GM10248 (cell line): ENCODE results near the gene TGM2.

Source experiments
- CTCF ChIA-PET: fragments of 300-600 bp; sonication (Branson Sonifier 250); formaldehyde crosslinking; extraction: SDS; loops from one replicate; lab custom pipeline; 2021; ENCODE audit warnings: antibody characterized with exemption; lab: Yijun Ruan, JAX
- POLR2A ChIA-PET: fragments of 350-650 bp; sonication (Branson Sonifier 250); formaldehyde crosslinking; extraction: SDS; loops from one replicate; lab custom pipeline; 2020; ENCODE audit warnings: antibody characterized with exemption; lab: Yijun Ruan, JAX
- DNase-seq: peaks from one replicate; pipeline ENCODE4 v3.0.0; 2012; ENCODE audit errors: extremely low spot score
- TF ChIP-seq, protein P1 (sequence below): IDR thresholded peaks from 2 replicates; pipeline ENCODE4 v1.5.1; 2012; ENCODE audit warnings: mild to moderate bottlenecking, low read depth; ENCODE audit errors: extremely low read depth, missing control alignments, control extremely low read depth

TGM2 gene

DNA sequence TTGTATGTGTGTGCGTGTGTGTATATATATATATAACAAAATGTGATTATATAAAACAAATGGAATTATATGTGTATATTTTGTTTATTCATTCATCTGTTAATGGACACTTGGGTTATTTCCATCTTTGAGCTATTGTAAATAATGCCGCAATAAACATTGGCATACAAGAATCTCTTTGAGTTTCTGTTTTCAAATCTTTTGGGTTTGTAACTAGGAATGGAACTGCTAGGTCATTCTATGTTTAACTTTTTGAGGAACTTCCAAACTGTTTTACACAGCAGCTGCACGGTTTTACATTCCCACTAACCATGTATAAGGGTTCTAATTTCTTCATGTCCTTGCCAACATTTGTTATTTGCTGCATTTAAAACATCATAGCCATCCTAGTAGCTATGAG, 39.9 kb upstream of the TGM2 start:
- TF ChIP-seq, protein P1, sequence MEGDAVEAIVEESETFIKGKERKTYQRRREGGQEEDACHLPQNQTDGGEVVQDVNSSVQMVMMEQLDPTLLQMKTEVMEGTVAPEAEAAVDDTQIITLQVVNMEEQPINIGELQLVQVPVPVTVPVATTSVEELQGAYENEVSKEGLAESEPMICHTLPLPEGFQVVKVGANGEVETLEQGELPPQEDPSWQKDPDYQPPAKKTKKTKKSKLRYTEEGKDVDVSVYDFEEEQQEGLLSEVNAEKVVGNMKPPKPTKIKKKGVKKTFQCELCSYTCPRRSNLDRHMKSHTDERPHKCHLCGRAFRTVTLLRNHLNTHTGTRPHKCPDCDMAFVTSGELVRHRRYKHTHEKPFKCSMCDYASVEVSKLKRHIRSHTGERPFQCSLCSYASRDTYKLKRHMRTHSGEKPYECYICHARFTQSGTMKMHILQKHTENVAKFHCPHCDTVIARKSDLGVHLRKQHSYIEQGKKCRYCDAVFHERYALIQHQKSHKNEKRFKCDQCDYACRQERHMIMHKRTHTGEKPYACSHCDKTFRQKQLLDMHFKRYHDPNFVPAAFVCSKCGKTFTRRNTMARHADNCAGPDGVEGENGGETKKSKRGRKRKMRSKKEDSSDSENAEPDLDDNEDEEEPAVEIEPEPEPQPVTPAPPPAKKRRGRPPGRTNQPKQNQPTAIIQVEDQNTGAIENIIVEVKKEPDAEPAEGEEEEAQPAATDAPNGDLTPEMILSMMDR = no peak
- CTCF ChIA-PET = interaction anchor here (0.7 to 1.0 kb wide), 3 partner anchors 8 to 148 kb away, joined by 3 to 4 read pairs (median 3); no protein-coding TSS in a partner anchor
- POLR2A ChIA-PET = no interaction called here

DNA sequence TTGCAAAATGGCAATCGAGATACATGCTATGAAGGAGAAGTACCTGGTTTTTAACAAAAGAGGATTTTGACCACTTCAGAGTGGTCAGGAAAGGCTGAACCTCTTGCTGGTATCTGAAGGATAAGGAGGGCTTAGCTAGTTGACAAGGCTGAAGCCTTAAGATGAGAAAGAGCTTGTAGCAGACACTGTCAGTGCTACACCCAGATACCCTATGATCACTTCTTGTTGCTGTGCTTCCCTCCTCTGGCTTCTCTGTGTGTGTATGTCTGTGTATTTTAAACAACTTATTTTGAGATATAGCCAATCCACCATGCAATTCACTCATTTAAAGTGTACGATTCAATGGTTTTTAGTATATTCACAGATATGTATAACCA, 38.9 kb upstream of the TGM2 start:
- TF ChIP-seq, protein P1 = no peak
- ChIA-PET POLR2A (no interaction called here), CTCF (no interaction called here)
- no peak for DNase-seq

More for the DNA sequence above, 39.9 kb upstream of the TGM2 start:
- no peak for DNase-seq

DNA sequence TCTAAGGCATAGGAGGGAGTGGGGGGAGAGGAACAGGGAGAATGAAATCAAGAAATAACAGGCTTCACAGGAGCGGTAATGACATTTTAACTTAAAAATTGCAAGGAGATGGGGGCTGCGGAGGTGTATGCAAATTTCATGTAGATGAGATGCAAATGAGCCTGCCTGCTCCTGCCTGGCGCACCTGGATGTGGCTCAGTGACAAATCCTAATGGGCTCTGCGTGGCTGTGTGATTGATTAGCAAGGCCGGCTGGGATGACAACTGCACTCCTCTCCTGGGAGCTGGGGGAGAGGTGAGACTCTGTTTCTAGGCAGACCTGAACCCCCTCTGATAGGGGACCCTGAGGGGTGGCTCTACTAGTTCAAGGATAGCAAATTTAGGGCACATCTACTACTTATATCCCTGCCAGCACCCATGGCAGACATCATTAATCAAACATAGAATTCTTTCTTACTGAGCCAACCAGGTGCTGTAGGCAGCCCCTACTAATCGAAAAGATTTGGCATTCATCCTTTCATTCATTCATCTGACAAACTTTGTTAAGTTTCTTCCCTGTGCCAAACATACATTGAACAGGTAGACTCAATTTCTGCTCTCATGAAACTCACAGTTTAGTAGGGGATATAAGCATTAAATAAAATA, 38.4 kb upstream of the TGM2 start:
- no peak for DNase-seq
- ChIA-PET CTCF (interaction anchor here (10.3 kb wide), 1 partner anchor 18 kb away, joined by 70 read pairs; no protein-coding TSS in a partner anchor), POLR2A (no interaction called here)
- TF ChIP-seq, protein P1 = no peak

DNA sequence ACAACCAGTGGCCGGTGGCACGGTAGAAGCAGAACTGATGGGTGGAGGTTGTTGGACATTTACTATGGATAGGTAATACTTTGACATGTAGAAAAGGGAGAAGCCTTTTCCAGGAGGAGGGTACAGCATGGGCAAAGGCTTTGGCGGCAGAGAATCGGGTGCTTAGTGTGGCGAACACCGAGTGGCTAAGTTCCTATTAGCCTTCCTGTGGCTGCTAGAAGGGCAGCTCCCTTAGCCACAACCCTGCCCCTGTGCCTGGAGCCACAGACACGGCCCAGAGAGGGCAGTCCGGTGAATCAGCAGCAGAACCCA, 37.9 kb upstream of the TGM2 start:
- ChIA-PET CTCF (interaction anchor here (10.3 kb wide), 1 partner anchor 18 kb away, joined by 70 read pairs; no protein-coding TSS in a partner anchor), POLR2A (no interaction called here)
- TF ChIP-seq, protein P1 = no peak
- DNase-seq = no peak

DNA sequence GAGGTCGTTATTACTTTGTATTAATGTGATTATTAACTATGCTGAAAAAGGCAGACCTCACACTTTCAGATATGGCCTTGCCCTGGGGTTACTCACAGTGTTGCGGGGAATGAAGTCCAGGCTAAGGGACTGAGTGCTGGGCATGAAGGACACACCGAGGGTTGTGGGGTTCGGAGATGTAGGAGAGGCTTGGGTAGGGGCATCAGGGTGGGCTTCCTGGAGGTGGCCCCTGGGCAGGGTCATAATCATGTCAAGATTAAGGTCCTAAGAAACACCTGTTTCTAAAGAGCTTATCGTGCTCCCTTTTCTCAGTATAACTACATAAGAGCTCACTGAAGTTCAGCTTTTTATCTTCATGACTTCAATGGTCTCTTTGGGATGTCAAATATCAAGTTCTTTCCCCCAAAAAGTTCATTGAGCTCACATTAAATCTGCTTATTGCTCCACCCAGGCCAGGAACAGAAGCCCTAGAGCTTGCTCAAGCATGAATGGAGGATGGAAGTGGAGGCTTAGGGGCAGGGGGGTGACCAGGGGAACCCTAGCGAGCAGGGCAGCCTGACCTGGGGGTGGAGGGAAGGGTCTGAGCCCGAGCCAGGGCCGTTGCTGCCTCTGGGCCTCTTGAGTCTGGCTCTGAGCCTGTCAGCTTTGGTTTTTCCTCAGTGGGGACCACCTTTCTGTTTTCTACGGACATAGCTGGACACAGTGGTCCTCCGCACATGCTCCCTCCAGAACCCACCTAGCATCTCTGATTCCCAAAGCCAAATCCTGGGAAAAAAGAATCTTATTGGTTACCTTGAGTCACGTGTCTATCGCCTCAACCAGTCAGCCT, 37.3 kb upstream of the TGM2 start:
- TF ChIP-seq, protein P1 = no peak
- ChIA-PET CTCF (interaction anchor here (1.4 to 10.3 kb wide), 2 partner anchors 19 to 21 kb away, joined by 3 to 70 read pairs; no protein-coding TSS in a partner anchor), POLR2A (no interaction called here)
- DNase-seq = no peak

DNA sequence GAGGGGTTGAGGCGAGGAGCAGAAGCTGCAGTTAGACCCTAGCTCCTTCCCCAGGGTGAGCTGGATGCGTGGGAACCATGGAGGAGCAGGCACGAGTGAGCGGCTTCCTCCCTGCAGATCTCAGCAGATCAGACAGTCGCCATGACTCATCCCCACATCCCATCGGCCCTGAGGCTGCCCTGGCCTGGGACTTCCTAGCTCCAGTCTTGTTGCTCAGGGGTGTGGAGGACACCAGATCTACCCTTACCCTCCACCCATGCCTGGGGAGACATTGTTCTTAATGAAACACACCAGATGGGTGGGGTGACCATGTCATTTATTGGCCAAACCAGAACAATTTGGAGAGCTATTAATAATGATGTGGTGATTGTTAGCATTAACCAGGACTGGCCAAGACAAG, 36.3 kb upstream of the TGM2 start:
- POLR2A ChIA-PET = interaction anchor here (0.5 kb wide), 1 partner anchor 26 kb away, joined by 4 read pairs; no protein-coding TSS in a partner anchor
- TF ChIP-seq, protein P1 = no peak
- no peak for DNase-seq
- CTCF ChIA-PET = interaction anchor here (1.4 to 10.3 kb wide), 2 partner anchors 20 kb away, joined by 3 to 70 read pairs; no protein-coding TSS in a partner anchor
